SU-DHL-6 (cell line): ENCODE measurements around the gene TLCD2.

Experiments
- H2AFZ ChIP-seq: fragments of 200-600 bp; sonication (generic); 2 replicates; pipeline ENCODE4 v1.6.1; 2014; ENCODE audit warnings: low read depth, mild to moderate bottlenecking, moderate library complexity, mixed read lengths, antibody characterized with exemption, low read length; ENCODE audit not compliant: severe bottlenecking
- H3F3A ChIP-seq: fragments of 200-600 bp; shearing (Covaris generic); 2 replicates; pipeline ENCODE4 v1.6.0; 2016; ENCODE audit warnings: antibody characterized with exemption, mild to moderate bottlenecking; ENCODE audit not compliant: insufficient read depth
- H3K27ac ChIP-seq: fragments of 200-600 bp; sonication (generic); 2 replicates; pipeline ENCODE4 v1.5.1; 2016; ENCODE audit warnings: low read depth, mild to moderate bottlenecking, low read length, moderate library complexity, mixed read lengths
- H3K27me3 ChIP-seq: fragments of 200-600 bp; sonication (generic), shearing (Covaris generic); 2 replicates; pipeline ENCODE4 v1.6.0; 2014; ENCODE audit warnings: mild to moderate bottlenecking, low read length
- H3K36me3 ChIP-seq: fragments of 200-600 bp; sonication (generic); 2 replicates; pipeline ENCODE4 v1.6.1; 2014; ENCODE audit warnings: mild to moderate bottlenecking, low read length, mixed read lengths
- H3K4me2 ChIP-seq: fragments of 300-600, 200-600 bp; shearing (Covaris generic), sonication (generic); 2 replicates; pipeline ENCODE4 v1.6.0; 2014; ENCODE audit warnings: low read length, low read depth, mild to moderate bottlenecking; ENCODE audit not compliant: poor library complexity, severe bottlenecking
- H3K4me3 ChIP-seq: fragments of 200-600 bp; sonication (generic); 2 replicates; pipeline ENCODE4 v1.5.1; 2014; ENCODE audit warnings: antibody characterized with exemption, low read length, mild to moderate bottlenecking, mixed read lengths; ENCODE audit not compliant: insufficient read depth, poor library complexity, severe bottlenecking
- H3K79me2 ChIP-seq: fragments of 200-600 bp; sonication (generic); 2 replicates; pipeline ENCODE4 v1.6.1; 2014; ENCODE audit warnings: mild to moderate bottlenecking, low read length, moderate library complexity; ENCODE audit not compliant: insufficient read depth
- H3K9ac ChIP-seq: fragments of 200-600 bp; sonication (generic); 2 replicates; pipeline ENCODE4 v1.7.0; 2014; ENCODE audit warnings: mild to moderate bottlenecking, low read length
- H3K9me2 ChIP-seq: fragments of 200-600 bp; sonication (generic); replicated peaks from 2 replicates; pipeline ENCODE4 v1.6.1; 2014; ENCODE audit warnings: low read length; ENCODE audit not compliant: insufficient read depth
- H3K9me3 ChIP-seq: fragments of 200-600 bp; sonication (generic); 2 replicates; pipeline ENCODE4 v1.6.1; 2014; ENCODE audit warnings: low read length, mixed read lengths; ENCODE audit not compliant: insufficient read depth
- H4K20me1 ChIP-seq: fragments of 200-600 bp; sonication (generic); 2 replicates; pipeline ENCODE4 v1.6.1; 2014; ENCODE audit warnings: low read depth, mild to moderate bottlenecking, antibody characterized with exemption, low read length, moderate library complexity, mixed read lengths
- EZH2phosphoT487 ChIP-seq: fragments of 200-600 bp; sonication (generic), shearing (Covaris generic); conservative IDR thresholded peaks from 2 replicates; pipeline ENCODE4 v1.6.1; 2018; ENCODE audit warnings: mild to moderate bottlenecking, antibody characterized with exemption, low read length, moderate library complexity, mixed read lengths
- TF ChIP-seq, protein P1 (sequence below): fragments of 200-600 bp; sonication (generic); IDR thresholded peaks from one replicate; pipeline ENCODE4 v1.5.1; 2017; ENCODE audit warnings: antibody characterized with exemption, mild to moderate bottlenecking, low read length, moderate library complexity; ENCODE audit not compliant: insufficient read depth, poor library complexity, severe bottlenecking

The TLCD2 gene

DNA sequence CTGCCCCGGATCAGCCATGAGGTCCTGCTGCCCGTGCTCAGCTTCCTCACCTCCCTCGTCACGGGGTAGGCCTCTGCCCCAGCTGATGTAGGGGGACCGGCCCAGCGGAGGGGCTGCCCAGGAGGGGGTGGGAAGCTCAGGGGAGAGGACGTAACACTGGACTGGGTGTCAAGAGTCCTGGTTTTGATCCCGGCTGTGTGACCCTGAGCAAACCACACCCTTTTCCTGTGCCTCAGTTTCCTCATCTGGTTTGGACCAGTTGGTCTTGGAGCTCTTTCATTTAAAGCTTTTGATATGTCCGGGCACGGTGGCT, 21.0 kb upstream of the TLCD2 start:
- H3K4me2 ChIP-seq, result no peak overlapping the region
- H3K27ac ChIP-seq, result no peak overlapping the region
- no peak overlapping the region for H3K9ac ChIP-seq
- no peaks in the 10 kb centered on the region for H4K20me1 ChIP-seq
- no peaks in the 10 kb centered on the region for H3K36me3 ChIP-seq
- H3F3A ChIP-seq, result no peaks in the 10 kb centered on the region
- no peak overlapping the region for H3K4me3 ChIP-seq
- H2AFZ ChIP-seq, result no peak overlapping the region
- no peaks in the 10 kb centered on the region for H3K9me3 ChIP-seq
- no peaks in the 10 kb centered on the region for H3K9me2 ChIP-seq
- H3K79me2 ChIP-seq, result peaks cover 6% of the 10 kb centered on the region; the same call in 1 of the 2 replicates
- no peaks in the 10 kb centered on the region for H3K27me3 ChIP-seq
- TF ChIP-seq, protein P1, sequence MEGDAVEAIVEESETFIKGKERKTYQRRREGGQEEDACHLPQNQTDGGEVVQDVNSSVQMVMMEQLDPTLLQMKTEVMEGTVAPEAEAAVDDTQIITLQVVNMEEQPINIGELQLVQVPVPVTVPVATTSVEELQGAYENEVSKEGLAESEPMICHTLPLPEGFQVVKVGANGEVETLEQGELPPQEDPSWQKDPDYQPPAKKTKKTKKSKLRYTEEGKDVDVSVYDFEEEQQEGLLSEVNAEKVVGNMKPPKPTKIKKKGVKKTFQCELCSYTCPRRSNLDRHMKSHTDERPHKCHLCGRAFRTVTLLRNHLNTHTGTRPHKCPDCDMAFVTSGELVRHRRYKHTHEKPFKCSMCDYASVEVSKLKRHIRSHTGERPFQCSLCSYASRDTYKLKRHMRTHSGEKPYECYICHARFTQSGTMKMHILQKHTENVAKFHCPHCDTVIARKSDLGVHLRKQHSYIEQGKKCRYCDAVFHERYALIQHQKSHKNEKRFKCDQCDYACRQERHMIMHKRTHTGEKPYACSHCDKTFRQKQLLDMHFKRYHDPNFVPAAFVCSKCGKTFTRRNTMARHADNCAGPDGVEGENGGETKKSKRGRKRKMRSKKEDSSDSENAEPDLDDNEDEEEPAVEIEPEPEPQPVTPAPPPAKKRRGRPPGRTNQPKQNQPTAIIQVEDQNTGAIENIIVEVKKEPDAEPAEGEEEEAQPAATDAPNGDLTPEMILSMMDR, result no peak
- TF ChIP-seq EZH2phosphoT487, result no peak

- no peak overlapping the region for H3K4me2 ChIP-seq
- H3K36me3 ChIP-seq, result no peaks in the 10 kb centered on the region
- no peak overlapping the region for H2AFZ ChIP-seq
- H3K9me3 ChIP-seq, result no peaks in the 10 kb centered on the region
- H3K27me3 ChIP-seq, result no peaks in the 10 kb centered on the region
- no peaks in the 10 kb centered on the region for H3K9me2 ChIP-seq
- no peak for TF ChIP-seq EZH2phosphoT487
- TF ChIP-seq, protein P1, result no peak
- no peaks in the 10 kb centered on the region for H4K20me1 ChIP-seq
- H3K4me3 ChIP-seq, result no peak overlapping the region
- no peaks in the 10 kb centered on the region for H3F3A ChIP-seq
- H3K79me2 ChIP-seq, result peaks cover 12% of the 10 kb centered on the region; the same call in 1 of the 2 replicates
- H3K27ac ChIP-seq, result no peak overlapping the region
- H3K9ac ChIP-seq, result no peak overlapping the region
Measured at GRCh38 chr17:1730326-1731193, 20.4 kb upstream of the TLCD2 start.

DNA sequence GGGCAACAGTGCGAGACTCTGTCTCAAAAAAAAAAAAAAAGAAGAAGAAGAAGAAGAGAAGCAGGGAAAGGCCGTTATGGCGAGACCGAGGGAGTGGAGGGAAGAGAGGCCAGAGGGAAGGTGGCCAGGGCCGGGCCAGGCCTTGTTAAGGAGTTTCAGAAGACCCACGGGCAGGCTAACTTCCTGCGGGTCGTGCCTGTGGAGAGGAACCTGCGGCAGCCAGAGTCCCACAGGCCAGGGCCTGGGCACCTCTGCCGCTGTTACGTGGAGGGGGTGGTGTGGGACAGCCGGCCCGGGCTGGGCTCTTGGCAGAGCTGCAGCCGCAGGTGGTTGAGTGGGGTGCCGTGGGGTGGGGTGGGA, 19.8 kb upstream of the TLCD2 start:
- no peaks in the 10 kb centered on the region for H3K9me2 ChIP-seq
- no peak overlapping the region for H3K27ac ChIP-seq
- peaks cover 18% of the 10 kb centered on the region; the same call in 1 of the 2 replicates for H3K79me2 ChIP-seq
- TF ChIP-seq EZH2phosphoT487, result no peak
- H3K27me3 ChIP-seq, result no peaks in the 10 kb centered on the region
- H3K4me2 ChIP-seq, result no peak overlapping the region
- no peak overlapping the region for H2AFZ ChIP-seq
- H3F3A ChIP-seq, result no peaks in the 10 kb centered on the region
- H3K4me3 ChIP-seq, result no peak overlapping the region
- no peaks in the 10 kb centered on the region for H3K36me3 ChIP-seq
- no peaks in the 10 kb centered on the region for H3K9me3 ChIP-seq
- no peak overlapping the region for H3K9ac ChIP-seq
- no peaks in the 10 kb centered on the region for H4K20me1 ChIP-seq

- Histone ChIP-seq H4K20me1 (no peaks in the 10 kb centered on the region), H3F3A (peaks cover 6% of the 10 kb centered on the region; the same call in 1 of the 2 replicates), H3K4me2 (no peak overlapping the region), H2AFZ (no peak overlapping the region), H3K9ac (no peak overlapping the region), H3K27me3 (no peaks in the 10 kb centered on the region), H3K27ac (no peak overlapping the region), H3K9me3 (no peaks in the 10 kb centered on the region), H3K9me2 (no peaks in the 10 kb centered on the region), H3K4me3 (no peak overlapping the region), H3K79me2 (peaks cover 19% of the 10 kb centered on the region; the same call in 1 of the 2 replicates), H3K36me3 (no peaks in the 10 kb centered on the region)
- TF ChIP-seq, protein P1, result no peak
- no peak for TF ChIP-seq EZH2phosphoT487
Measured at GRCh38 chr17:1727876-1728630, 17.9 kb upstream of the TLCD2 start.
